ENCODE results near the gene ARID1B. TPM values are rescaled to one million over a fixed set of nuclear protein-coding genes. Genes with fewer than 3 reads are reported as not detected.

ARID1B gene
- total RNA-seq, 1 donor from 2014 or later = 97.2 TPM

DNA sequence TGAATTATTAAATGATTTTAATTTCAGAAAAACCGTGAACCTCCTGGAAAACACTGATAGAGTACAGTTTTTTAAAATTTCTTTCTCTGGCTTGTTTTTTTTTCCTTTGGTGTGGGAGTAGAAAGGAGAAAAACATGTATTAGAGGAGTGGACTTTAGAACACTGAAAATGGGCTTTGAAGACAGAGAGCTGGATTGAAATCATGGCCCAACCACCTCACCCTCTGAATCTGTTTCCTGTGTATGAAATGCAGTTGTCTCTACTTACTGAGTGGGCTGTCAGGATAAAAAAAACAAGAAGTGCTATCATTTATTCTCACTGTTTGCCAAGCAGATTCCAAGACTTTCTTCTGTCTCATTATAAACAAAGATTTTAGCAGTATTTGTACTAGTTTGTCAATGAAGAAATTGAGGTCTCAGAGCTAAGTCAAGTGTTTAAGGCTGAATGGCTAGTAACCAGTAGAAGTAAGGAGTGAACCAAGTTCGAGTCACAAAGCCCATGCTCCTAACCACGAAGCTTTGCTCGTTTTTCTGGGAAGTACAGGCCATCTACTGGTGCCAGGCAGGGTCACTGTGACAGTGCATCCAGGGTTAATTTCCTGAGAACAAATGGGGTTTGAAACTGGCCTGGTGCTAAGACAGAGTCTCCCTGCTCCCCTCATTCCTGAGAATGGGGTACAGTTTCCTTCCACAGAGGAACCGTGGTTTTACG is 289.8 kb downstream of the ARID1B start:
- no peak overlapping the region for H3K4me3 Mint-ChIP-seq
- TF ChIP-seq, protein P1, sequence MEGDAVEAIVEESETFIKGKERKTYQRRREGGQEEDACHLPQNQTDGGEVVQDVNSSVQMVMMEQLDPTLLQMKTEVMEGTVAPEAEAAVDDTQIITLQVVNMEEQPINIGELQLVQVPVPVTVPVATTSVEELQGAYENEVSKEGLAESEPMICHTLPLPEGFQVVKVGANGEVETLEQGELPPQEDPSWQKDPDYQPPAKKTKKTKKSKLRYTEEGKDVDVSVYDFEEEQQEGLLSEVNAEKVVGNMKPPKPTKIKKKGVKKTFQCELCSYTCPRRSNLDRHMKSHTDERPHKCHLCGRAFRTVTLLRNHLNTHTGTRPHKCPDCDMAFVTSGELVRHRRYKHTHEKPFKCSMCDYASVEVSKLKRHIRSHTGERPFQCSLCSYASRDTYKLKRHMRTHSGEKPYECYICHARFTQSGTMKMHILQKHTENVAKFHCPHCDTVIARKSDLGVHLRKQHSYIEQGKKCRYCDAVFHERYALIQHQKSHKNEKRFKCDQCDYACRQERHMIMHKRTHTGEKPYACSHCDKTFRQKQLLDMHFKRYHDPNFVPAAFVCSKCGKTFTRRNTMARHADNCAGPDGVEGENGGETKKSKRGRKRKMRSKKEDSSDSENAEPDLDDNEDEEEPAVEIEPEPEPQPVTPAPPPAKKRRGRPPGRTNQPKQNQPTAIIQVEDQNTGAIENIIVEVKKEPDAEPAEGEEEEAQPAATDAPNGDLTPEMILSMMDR (conservative IDR thresholded peaks at IDR 0.05) = no peak
- DNase-seq (ENCODE audit: extremely low spot score, unreplicated experiment) = no peak
- no peaks in the 10 kb centered on the region for H3K27me3 Mint-ChIP-seq
- H3K27ac Mint-ChIP-seq = no peak overlapping the region
- peaks cover 59% of the 10 kb centered on the region for H3K4me1 Mint-ChIP-seq (ENCODE audit: unreplicated experiment)
- H3K9me3 Mint-ChIP-seq = no peaks in the 10 kb centered on the region
- no peaks in the 10 kb centered on the region for H3K36me3 Mint-ChIP-seq

GRCh38 chr6:157067507-157067906 is 290.3 kb downstream of the ARID1B start:
- no peaks in the 10 kb centered on the region for H3K36me3 Mint-ChIP-seq
- H3K4me3 Mint-ChIP-seq = no peak overlapping the region
- H3K9me3 Mint-ChIP-seq = no peaks in the 10 kb centered on the region
- H3K27me3 Mint-ChIP-seq = no peaks in the 10 kb centered on the region
- no peak overlapping the region for H3K27ac Mint-ChIP-seq
- TF ChIP-seq, protein P1 (conservative IDR thresholded peaks at IDR 0.05) = no peak
- DNase-seq (ENCODE audit: extremely low spot score, unreplicated experiment) = no peak
- peaks cover 62% of the 10 kb centered on the region for H3K4me1 Mint-ChIP-seq (ENCODE audit: unreplicated experiment)

GRCh38 chr6:157068691-157069324 is 291.6 kb downstream of the ARID1B start:
- peaks cover 53% of the 10 kb centered on the region for H3K4me1 Mint-ChIP-seq (ENCODE audit: unreplicated experiment)

DNA sequence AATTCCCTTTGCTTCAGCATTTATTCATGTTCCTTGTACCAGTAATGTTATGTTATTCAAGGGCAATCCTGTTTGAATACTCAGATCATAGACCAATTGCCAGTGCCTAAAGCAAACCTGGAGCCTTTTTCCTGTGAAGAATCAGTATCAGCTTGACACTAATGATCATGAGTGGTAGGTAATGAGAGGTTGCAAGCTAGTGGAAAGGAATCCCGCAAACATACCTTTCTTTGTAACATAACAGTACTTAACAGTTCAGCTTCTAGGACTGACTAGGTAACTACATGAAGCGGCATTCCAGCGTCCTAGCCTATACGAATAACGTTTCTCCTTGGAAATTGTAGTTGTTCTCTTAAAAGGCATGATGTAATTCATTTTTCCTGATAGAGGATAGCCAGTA is 292.4 kb downstream of the ARID1B start:
- no peak overlapping the region for H3K4me3 Mint-ChIP-seq
- H3K27ac Mint-ChIP-seq = peak overlapping the region; percentile 15
- H3K4me1 Mint-ChIP-seq (ENCODE audit: unreplicated experiment) = peaks cover 55% of the 10 kb centered on the region
- H3K27me3 Mint-ChIP-seq = no peaks in the 10 kb centered on the region
- H3K36me3 Mint-ChIP-seq = peaks cover 7% of the 10 kb centered on the region
- no peak for DNase-seq (ENCODE audit: extremely low spot score, unreplicated experiment)
- no peaks in the 10 kb centered on the region for H3K9me3 Mint-ChIP-seq
- TF ChIP-seq, protein P1 (conservative IDR thresholded peaks at IDR 0.05) = no peak

More at GRCh38 chr6:157068691-157069324, 291.6 kb downstream of the ARID1B start:
- Mint-ChIP-seq H3K27ac (peak overlapping the region; percentile 9), H3K36me3 (peaks cover 5% of the 10 kb centered on the region), H3K9me3 (no peaks in the 10 kb centered on the region), H3K27me3 (no peaks in the 10 kb centered on the region), H3K4me3 (no peak overlapping the region)
- DNase-seq (ENCODE audit: extremely low spot score, unreplicated experiment) = no peak
- TF ChIP-seq, protein P1 (conservative IDR thresholded peaks at IDR 0.05) = no peak

DNA sequence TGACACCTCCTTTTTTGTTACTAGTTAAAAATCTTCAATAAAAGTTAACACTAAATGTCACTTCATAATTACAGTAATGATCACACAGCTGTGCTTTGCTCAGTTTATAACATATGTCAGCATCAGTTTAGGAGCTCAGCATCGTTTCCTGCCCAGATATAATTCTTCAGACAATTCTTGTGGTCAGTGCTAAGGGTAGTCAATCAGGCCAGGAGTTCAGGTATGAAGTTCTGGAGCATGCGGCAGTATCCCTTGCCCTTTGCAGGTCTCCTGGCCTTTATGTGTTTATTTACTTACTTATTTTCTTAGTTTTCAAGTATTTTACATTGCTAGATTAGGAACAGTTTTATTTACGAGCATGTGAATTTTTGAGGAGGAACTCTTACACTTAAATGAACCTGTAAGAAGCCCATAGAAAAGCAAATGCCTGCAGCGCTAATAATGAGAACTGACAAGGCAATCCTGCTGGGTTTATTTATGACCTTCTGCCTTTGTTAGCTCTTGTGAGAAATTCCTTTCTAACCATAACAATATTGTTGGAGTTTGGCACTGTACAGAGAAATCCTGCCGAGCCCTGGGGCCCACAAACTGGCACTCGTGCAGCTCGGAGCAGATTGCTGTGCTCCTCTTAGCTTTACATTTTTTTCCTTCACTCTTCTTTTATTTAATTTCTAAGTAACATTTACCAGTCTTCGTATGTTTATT is 293.4 kb downstream of the ARID1B start:
- TF ChIP-seq, protein P1 (conservative IDR thresholded peaks at IDR 0.05) = no peak
- DNase-seq (ENCODE audit: extremely low spot score, unreplicated experiment) = no peak
- Mint-ChIP-seq H3K27me3 (no peaks in the 10 kb centered on the region), H3K27ac (no peak overlapping the region), H3K4me1 (ENCODE audit: unreplicated experiment) (peaks cover 55% of the 10 kb centered on the region), H3K4me3 (peak overlapping the region; percentile 26), H3K36me3 (peaks cover 11% of the 10 kb centered on the region), H3K9me3 (no peaks in the 10 kb centered on the region)
